C4-2B (cell line): ENCODE data around the gene NKX3-2.

ENCODE experiments used
- CTCF ChIP-seq: fragments of 450-650 bp; conservative IDR thresholded peaks from 2 replicates; pipeline ENCODE4 v1.5.1; 2017; ENCODE audit warnings: mild to moderate bottlenecking
- ZFX ChIP-seq: fragments of 450-650 bp; IDR thresholded peaks from 2 replicates; pipeline ENCODE4 v1.6.1; 2017

GRCh38 chr4:13570916-13571315 lies 26.6 kb upstream of the NKX3-2 start:
- TF ChIP-seq ZFX, result no peak
- no peak for TF ChIP-seq CTCF
